PFSK-1 (cell line): Measurements from ENCODE around the gene P4HTM.

Experiments
- FOXP2 ChIP-seq: optimal IDR thresholded peaks from 2 replicates; pipeline ENCODE3; 2011; ENCODE audit warnings: borderline replicate concordance, control low read depth, inconsistent platforms; ENCODE audit not compliant: insufficient read depth; ENCODE audit errors: extremely low read length, extremely low read depth
- POLR2AphosphoS5 ChIP-seq: IDR thresholded peaks from 2 replicates; pipeline ENCODE4 v1.6.1; 2012; ENCODE audit warnings: low read depth, mild to moderate bottlenecking, control low read depth, low read length, moderate library complexity
- SIN3A ChIP-seq: IDR thresholded peaks from 2 replicates; pipeline ENCODE4 v1.6.1; 2012; ENCODE audit warnings: mild to moderate bottlenecking, low read length, moderate library complexity, borderline replicate concordance; ENCODE audit not compliant: insufficient read depth

DNA sequence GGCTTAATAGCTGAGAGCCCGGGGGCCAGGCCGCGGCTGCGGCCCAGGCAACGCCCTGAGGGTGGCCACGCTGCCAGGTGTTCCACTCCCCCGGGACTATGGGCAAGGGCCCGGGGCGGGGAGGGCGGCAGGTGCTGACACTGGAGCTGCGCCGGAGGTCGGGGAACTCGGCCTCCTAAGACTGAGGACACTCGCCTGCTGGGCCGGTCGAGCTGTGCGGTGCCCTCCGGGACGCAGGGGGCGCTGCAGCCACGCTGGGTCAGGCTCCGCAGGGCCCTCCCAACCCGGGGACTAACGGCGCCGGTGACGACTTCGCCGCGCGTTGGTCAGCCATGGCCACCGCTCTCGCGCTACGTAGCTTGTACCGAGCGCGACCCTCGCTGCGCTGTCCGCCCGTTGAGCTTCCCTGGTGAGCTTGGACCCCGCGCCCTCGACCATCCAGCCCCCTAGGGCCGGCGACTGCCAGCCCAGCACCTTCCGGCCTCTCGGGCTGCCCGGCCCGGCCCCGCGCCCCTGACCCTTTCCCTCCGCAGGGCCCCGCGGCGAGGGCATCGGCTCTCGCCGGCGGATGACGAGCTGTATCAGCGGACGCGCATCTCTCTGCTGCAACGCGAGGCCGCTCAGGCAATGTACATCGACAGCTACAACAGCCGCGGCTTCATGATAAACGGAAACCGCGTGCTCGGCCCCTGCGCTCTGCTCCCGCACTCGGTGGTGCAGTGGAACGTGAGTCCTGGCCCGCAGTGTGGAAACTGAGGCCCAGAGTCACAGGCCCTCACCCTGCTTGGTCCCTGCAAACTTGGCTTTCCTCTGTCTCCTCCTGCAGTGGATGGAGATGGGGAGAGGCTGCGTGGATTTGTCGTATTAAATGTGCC lies 32.0 kb downstream of the P4HTM start, which contains the start of gene NDUFAF3:
- TF ChIP-seq POLR2AphosphoS5 (peak; percentile 71), SIN3A (peak; percentile 20; the same call in 1 of the 2 replicates), FOXP2 (no peak)
